HG02588 (cell line): Measurements from ENCODE around the gene UTP4.

Source experiments
- ATAC-seq: cut with Tn5 transposase; IDR thresholded peaks from one replicate; pipeline ENCODE4 v1.9.1; 2021; ENCODE audit warnings: mild to moderate bottlenecking, moderate library complexity; ENCODE audit not compliant: unreplicated experiment

UTP4 gene

DNA sequence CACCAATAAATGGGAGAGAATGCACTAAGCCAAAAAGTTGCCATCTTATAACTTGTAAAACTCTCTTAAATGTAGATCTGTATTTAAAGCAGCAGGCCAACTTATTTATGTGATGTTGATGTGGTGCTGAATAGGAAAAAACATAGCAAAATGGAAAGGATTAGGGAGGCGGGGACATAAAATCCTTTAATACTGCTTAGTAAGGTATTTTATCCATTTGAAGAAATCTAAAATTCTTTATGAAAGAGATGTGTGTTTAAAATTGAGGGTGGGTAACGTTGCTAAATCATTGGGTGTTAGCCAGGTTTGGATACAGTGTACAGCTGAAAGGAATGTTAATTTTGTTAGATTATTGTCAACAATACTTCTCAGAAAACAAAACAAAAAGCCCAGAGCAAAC is 68.8 kb downstream of the UTP4 start:
- ATAC-seq, result no peak

DNA sequence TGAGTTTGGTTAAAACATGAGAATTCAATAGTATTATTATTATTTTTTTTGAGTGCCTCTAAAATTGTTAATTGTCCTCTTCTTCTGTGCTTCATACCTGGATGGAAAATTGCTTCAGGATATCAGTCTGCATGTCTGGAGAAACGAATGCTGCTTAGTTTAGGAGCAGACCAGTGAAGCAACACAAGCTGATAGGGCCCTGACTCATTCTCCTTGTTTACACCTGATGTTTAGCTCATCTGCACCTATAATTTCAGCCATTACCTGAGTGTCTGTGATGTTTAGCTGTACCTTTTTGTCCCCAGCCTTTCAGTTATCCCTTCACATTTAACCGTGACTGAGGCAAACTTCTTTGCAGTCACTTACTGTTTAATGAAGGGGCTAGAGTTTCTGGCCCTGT is 69.3 kb downstream of the UTP4 start:
- ATAC-seq, result no peak

DNA sequence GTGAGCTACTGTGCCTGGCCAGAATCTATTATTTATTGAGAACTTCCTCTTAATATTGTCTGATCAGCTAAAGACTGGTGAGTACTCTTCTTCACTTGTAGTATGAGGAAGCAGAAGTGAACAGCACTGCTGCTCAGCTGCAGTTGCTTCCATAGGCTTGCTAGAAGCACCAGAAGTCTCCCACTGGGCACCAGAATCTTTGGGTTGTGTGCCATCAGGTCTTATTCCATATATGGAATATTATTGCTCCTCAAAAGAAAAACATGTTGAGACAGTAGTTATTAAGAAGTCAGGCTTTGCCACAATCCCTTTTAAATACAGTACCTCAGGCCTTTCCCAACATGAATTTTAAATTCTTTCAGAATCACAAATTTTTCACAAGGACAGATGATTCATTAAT is 71.7 kb downstream of the UTP4 start:
- ATAC-seq, result no peak

DNA sequence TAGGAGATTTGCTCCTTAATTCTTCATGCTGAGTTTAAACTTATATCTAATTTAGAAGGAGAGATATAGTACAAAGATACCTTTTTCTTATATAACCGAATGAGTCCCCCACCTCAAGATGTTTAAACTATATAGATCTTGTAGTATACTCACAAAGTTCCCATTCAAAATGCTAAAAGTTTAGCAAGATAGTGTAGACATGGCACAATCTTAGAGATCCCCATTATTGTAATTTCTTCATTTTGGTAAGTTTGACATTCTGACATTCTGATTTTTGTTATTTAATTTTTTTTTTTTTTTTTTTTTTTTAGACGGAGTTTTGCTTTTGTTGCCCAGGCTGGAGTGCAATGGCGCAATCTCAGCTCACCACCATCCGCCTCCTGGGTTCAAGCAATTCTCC is 77.3 kb downstream of the UTP4 start:
- no peak for ATAC-seq

DNA sequence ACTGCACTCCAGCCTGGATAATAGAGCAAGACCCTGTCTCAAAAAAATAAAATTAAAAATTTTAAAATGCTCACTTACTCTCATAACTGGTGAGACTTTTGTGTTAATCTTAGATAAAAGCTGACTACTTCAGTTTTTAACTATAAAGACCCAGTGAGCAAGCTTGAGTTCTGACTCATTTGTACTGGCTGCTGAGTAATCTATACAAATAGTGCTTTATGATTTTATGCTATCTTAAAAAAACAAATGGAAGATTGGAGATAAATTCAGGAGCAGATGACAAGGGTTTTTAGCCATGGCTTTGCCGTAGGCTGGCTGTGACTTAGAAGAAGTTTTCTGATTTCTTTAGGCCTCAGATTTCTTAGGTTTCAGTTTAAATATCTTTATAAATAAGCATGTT is 85.0 kb downstream of the UTP4 start:
- ATAC-seq, result no peak
